Subcutaneous adipose tissue (tissue), 4 donors: ENCODE data around the gene MED31. TPM values are rescaled to one million over a fixed set of nuclear protein-coding genes. Genes with fewer than 3 reads are reported as not detected.

Experiments used
- total RNA-seq, 4 donors: library from RNA; depleted of rRNA; stranded (reverse); fragments of >200 nt; gene quantifications; one replicate each; pipeline ENCODE4 v1.1.0, GENCODE V29; 2016
- TF ChIP-seq, protein P1 (sequence below): fragments of 450-650 bp; IDR thresholded peaks from one replicate; pipeline ENCODE4 v1.5.1; 2016; ENCODE audit warnings: low read depth, mild to moderate bottlenecking, control low read depth, antibody characterized with exemption, moderate library complexity

MED31 gene
- total RNA-seq, 4 donors from 2014 or later, result 6.2 to 18.8 (median 12.1) TPM

DNA sequence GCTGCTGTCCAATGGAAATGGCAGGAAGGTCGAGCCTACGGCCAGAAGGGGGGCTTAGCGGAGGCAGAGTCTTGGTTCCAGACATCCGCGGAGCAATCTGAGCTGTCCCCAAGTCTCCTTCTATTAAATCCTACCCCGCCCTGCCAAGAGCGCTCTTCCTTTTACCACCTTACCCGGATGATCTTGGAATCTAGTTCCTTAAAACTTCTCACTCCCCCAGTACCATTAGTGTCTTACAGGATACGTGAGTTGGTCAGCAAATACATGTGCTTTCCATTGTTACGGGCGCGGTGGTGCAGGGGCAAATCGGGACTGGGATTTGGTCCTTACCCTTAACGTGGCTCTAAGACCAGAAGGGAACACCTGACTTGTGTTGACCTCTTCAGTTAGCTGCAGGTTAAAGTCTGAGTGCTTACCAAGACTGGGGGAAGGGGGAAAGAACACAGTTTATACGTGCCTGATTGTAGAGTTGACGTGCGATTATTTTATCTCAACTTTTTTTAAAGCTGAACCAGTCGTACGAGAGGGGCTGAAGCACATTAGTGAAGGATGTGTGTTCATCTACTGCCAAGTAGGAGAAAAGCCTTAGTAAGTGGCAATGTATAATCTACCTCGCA, 10.1 kb downstream of the MED31 start:
- TF ChIP-seq, protein P1, sequence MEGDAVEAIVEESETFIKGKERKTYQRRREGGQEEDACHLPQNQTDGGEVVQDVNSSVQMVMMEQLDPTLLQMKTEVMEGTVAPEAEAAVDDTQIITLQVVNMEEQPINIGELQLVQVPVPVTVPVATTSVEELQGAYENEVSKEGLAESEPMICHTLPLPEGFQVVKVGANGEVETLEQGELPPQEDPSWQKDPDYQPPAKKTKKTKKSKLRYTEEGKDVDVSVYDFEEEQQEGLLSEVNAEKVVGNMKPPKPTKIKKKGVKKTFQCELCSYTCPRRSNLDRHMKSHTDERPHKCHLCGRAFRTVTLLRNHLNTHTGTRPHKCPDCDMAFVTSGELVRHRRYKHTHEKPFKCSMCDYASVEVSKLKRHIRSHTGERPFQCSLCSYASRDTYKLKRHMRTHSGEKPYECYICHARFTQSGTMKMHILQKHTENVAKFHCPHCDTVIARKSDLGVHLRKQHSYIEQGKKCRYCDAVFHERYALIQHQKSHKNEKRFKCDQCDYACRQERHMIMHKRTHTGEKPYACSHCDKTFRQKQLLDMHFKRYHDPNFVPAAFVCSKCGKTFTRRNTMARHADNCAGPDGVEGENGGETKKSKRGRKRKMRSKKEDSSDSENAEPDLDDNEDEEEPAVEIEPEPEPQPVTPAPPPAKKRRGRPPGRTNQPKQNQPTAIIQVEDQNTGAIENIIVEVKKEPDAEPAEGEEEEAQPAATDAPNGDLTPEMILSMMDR, result no peak

GRCh38 chr17:6640536-6641246, 10.7 kb downstream of the MED31 start, which contains the start of the genes KIAA0753 and TXNDC17:
Gene KIAA0753 (minus strand): TSS chr17:6640711. CDS start chr17:6635103, 5,608 bp downstream.
Gene TXNDC17 (plus strand): TSS chr17:6641060. CDS start chr17:6641083, 23 bp downstream.
- TF ChIP-seq, protein P1, result no peak

GRCh38 chr17:6639586-6640535, 11.5 kb downstream of the MED31 start:
- TF ChIP-seq, protein P1, result no peak

DNA sequence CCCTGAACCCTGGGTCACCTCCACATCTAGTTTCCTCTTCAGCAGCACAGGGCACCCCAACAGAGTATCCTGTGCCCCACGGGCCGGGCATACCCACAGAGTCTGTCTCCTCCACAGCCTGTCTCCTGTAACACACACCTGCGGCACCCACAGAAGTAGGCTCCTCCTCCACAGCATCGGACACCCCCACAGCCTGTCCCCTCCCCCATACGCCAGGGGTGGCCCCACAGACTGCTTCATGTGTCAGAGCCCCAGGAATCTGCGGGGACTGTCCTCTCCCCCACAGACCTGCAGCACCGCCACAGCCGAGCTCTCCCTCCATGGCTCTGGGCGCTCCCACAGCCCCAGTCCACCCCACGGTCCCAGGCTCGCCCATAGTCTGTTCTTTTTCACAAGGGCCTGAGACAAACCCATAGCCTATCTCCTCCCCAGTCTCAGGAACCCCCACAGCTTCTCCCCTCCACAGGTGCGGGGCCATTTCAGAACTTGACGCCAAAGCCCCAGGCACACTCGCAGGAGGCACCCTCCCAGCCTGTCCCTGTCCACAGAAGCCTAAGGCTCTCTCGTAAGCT, 12.3 kb downstream of the MED31 start:
- TF ChIP-seq, protein P1, result no peak

DNA sequence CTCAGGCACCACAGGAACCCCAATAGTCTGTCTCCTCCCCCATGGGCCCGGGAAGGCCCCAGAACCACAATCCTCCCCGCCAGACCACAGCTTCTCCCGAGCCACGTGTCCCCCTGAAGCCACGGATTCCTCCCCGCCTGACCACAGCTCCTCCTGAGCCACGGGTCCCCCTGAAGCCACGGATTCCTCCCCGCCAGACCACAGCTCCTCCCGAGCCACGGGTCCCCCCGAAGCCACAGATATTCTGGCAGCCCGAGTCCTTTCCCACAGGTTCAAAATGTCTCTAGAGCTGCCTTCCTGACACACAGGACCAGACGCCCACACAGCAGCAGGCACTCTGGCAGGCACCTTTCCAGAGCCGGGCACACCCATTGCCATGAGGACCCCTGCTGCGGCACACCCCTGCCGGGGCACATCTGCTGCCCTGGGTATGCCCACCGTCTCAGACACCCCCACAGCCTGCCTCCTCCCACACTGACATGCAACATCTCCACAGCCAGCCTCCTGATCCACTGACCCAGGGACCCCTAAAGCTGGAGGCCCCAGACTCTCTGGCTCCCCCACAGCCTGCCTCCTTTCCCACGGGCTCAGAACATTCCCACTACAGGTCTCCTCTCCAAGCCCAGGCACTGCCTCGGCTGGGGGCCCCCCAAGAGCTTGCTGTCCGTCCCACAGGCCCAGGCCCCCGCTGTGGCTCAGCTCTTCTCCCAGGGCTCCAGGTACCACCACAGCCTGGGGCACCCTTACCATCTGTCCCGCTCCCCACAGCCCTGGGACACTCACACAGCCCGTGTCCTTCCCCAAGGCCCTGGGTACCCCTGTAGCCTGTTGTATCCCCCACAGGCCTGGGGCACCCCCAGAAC, 13.1 kb downstream of the MED31 start:
- TF ChIP-seq, protein P1, result no peak

DNA sequence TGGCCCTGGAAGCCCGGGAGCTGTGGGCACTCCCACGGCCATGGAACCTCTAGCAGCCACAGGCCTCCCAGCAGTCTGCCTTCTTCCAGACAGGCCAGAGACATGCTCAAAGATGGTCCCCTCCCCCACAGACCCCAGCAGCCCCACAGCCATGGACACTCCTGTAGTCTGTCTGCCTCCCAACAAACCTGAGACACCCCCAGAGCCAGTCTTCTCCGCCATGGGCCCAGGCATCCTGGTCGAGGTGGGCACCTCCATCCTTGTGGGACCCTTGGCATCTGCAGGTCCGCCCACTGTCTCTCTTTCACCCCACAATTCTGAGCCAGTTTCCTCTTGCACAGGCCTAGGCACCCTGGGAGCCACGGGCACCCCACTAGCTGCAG, 14.0 kb downstream of the MED31 start:
- TF ChIP-seq, protein P1, result no peak
